Adipocyte (in vitro differentiated cells): ENCODE measurements around the gene MAGOH.
"Not testable (repeated sequence)": the region's sequence is repeated elsewhere in the genome, so short reads cannot be mapped to it uniquely, and the experiment has no call there.

Experiments
- DNase-seq: peaks from one replicate; pipeline ENCODE4 v3.0.0-alpha.2; 2015; ENCODE audit warnings: low read depth
- H3K27me3 ChIP-seq: replicated peaks from 2 replicates; pipeline ENCODE4 v1.7.0; 2013; ENCODE audit warnings: mild to moderate bottlenecking, low read length, moderate library complexity; ENCODE audit not compliant: control insufficient read depth, insufficient read depth
- H3K36me3 ChIP-seq: 2 replicates; pipeline ENCODE4 v1.7.0; 2013; ENCODE audit warnings: low read length, mild to moderate bottlenecking, moderate library complexity; ENCODE audit not compliant: control insufficient read depth, insufficient read depth, severe bottlenecking
- H3K4me1 ChIP-seq: 2 replicates; pipeline ENCODE4 v1.7.0; 2013; ENCODE audit warnings: mild to moderate bottlenecking, low read length, moderate library complexity; ENCODE audit not compliant: control insufficient read depth, insufficient read depth
- H3K4me3 ChIP-seq: 2 replicates; pipeline ENCODE4 v1.7.0; 2013; ENCODE audit warnings: mild to moderate bottlenecking, low read length, moderate library complexity
- H3K9ac ChIP-seq: 2 replicates; pipeline ENCODE4 v1.7.0; 2013; ENCODE audit warnings: mild to moderate bottlenecking, low read length, moderate library complexity
- H3K9me3 ChIP-seq: 2 replicates; pipeline ENCODE4 v1.7.0; 2013; ENCODE audit warnings: mild to moderate bottlenecking, low read length, moderate library complexity; ENCODE audit not compliant: control insufficient read depth

Gene MAGOH

DNA sequence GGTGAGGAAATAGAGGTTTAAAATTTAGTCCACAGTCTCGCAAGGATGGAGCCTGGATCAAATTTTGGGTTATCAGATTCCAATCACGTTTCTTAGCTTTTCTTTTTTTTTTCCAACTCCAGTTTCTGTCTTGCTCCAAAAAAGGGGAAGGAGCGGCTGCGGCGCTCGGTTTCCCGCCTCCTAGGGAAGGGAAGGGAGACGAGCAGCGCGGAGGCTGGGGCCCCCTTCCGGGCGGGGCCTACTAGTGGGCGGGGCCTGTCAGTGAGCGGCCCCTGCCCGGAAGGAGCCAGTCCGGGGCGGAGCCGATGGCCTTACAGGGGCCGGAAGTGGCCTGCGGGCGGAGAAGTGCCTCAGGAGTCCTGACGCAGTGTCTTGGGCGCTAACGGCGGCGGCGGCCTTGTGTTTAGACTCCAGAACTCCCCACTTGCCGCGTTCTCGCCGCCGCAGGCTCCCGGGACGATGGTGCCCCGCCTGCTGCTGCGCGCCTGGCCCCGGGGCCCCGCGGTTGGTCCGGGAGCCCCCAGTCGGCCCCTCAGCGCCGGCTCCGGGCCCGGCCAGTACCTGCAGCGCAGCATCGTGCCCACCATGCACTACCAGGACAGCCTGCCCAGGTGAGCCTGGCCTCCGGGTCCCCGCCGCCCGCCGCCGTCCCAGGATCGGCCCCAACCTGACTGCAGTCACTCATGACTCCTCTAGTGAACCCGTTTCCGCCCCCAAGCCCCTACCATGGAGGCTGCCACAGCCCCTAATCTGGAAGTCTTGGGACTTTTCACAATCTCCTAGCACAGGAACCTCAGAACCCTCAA, 41.6 kb downstream of the MAGOH start, which contains the start of gene CPT2:
Gene CPT2 (plus strand): TSS at position 340 of the 806 bp plus-strand sequence. CDS start 120 bp downstream, at position 460.
- Histone ChIP-seq H3K4me3 (peak within 1 kb of the TSS; percentile 95), H3K9me3 (no peaks in the 10 kb centered on the region), H3K4me1 (peaks cover 41% of the 10 kb centered on the region), H3K9ac (peak within 1 kb of the TSS; percentile 97), H3K36me3 (peaks cover 10% of the 10 kb centered on the region), H3K27me3 (no peaks in the 10 kb centered on the region)
- peak; percentile 97 for DNase-seq

GRCh38 chr1:53196017-53196484, 42.3 kb downstream of the MAGOH start:
- H3K9ac ChIP-seq, result peak overlapping the region; percentile 97
- peaks cover 41% of the 10 kb centered on the region for H3K4me1 ChIP-seq
- peak overlapping the region; percentile 95 for H3K4me3 ChIP-seq
- H3K36me3 ChIP-seq, result peaks cover 4% of the 10 kb centered on the region
- no peaks in the 10 kb centered on the region for H3K27me3 ChIP-seq
- no peaks in the 10 kb centered on the region for H3K9me3 ChIP-seq
- no peak for DNase-seq

DNA sequence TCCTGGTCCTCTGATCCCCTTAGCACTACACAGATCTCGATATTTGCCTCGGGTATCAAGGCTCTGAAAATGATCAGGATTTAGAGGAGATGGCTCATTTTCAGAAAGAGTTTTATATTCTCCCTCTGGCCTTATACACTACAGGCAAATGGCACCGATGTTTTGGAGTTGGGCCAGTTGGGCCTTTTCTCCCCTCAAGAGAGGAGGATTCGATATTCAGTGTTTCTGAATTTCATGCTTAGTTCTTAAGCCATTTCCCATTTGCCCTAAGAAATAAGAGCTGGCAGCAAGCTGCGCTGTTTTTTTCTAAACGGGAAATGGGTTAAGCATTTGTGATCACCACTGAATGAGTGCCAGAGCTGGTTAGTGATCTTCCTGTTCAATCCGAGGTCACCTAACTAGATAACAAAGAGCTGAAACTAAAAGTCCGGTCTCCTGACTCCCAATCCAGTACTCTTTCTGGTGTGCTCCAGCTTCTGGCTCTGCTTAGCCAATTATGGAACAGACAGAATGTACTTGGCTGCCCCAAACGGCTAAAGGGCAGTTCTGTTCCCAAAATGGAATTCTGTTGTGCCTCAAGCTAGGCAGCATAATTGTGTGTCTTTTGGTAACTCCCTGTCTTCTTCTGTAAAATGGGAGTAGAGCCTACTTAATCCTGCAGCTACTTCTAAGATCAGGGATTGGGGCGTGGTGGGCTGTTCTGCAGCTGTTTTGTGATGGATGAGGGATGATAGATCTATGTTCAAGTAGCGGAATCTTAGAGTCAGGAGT, 42.9 kb downstream of the MAGOH start:
- H3K4me1 ChIP-seq, result peaks cover 41% of the 10 kb centered on the region
- H3K36me3 ChIP-seq, result no peaks in the 10 kb centered on the region
- DNase-seq, result no peak
- no peaks in the 10 kb centered on the region for H3K27me3 ChIP-seq
- peak overlapping the region; percentile 95 for H3K4me3 ChIP-seq
- no peaks in the 10 kb centered on the region for H3K9me3 ChIP-seq
- peak overlapping the region; percentile 97 for H3K9ac ChIP-seq

DNA sequence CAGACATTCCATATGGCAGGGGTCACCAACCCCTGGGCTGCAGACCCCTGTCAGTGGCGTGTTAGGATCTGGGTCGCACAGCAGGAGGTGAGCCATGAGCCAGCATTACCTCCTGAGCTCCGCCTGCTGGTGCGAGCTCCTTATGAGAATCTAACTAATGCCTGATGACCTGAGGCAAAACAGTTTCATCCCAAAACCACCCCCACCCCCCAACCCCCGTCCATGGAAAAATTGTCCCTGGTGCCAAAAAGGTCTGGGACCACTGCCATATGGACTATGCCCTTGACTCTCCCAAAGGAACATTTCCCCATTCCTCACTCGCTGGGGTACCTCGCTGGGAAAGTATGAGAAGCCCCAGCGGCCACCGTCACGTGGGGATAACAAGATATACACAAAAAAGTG, 48.1 kb downstream of the MAGOH start:
- Histone ChIP-seq H3K4me3 (no peak overlapping the region), H3K27me3 (no peaks in the 10 kb centered on the region), H3K36me3 (no peaks in the 10 kb centered on the region), H3K4me1 (peaks cover 22% of the 10 kb centered on the region), H3K9ac (no peak overlapping the region), H3K9me3 (no peaks in the 10 kb centered on the region)
- DNase-seq, result no peak

DNA sequence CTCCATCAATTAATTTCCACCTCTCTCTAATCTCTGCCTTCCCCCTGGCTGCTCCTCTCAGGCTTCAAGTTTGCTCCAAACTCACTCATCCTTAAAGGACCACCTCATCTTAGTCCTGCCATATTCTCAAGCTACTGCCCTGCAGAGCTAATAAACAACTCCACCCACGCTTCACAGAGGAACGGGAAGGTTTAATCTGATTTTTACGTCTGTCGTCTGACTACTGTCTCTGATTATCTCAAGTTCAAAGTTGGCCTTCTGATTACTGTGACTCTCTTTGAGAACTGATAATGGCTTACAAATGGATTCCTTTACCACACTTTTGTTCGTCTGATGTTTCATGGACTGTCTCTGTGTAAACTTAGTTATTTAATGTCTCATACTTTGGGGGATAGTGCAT, 49.3 kb downstream of the MAGOH start:
- no peak for DNase-seq
- no peak overlapping the region for H3K4me3 ChIP-seq
- H3K36me3 ChIP-seq, result no peaks in the 10 kb centered on the region
- H3K4me1 ChIP-seq, result peaks cover 14% of the 10 kb centered on the region
- no peaks in the 10 kb centered on the region for H3K27me3 ChIP-seq
- H3K9ac ChIP-seq, result no peak overlapping the region
- no peaks in the 10 kb centered on the region for H3K9me3 ChIP-seq

GRCh38 chr1:53188099-53188498, 50.2 kb downstream of the MAGOH start:
- H3K27me3 ChIP-seq, result no peaks in the 10 kb centered on the region
- DNase-seq, result no peak
- H3K36me3 ChIP-seq, result no peaks in the 10 kb centered on the region
- no peaks in the 10 kb centered on the region for H3K9me3 ChIP-seq
- no peak overlapping the region for H3K4me3 ChIP-seq
- no peak overlapping the region for H3K9ac ChIP-seq
- peaks cover 23% of the 10 kb centered on the region for H3K4me1 ChIP-seq

DNA sequence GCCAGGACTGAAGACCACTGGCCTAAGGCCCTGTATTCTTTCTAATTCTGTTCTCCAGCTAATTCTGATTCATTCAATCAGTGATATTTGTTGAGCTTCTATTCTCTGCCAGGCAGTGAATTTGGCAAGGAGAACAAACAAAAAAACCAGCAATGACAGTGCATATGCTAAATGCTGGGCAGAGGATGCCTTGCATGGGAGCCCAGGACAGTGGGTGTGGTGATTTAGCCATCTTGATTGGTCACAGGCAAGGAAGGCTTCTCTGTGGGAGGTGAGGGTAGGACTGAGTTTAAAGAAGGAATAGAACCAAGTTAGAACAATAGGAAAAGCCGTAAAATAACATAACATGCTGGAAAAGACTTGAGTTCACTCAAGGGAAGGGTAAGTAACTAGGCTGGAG, 50.9 kb downstream of the MAGOH start:
- H3K4me1 ChIP-seq, result peaks cover 30% of the 10 kb centered on the region
- DNase-seq, result no peak
- no peak overlapping the region for H3K4me3 ChIP-seq
- no peak overlapping the region for H3K9ac ChIP-seq
- no peaks in the 10 kb centered on the region for H3K36me3 ChIP-seq
- no peaks in the 10 kb centered on the region for H3K27me3 ChIP-seq
- no peaks in the 10 kb centered on the region for H3K9me3 ChIP-seq

DNA sequence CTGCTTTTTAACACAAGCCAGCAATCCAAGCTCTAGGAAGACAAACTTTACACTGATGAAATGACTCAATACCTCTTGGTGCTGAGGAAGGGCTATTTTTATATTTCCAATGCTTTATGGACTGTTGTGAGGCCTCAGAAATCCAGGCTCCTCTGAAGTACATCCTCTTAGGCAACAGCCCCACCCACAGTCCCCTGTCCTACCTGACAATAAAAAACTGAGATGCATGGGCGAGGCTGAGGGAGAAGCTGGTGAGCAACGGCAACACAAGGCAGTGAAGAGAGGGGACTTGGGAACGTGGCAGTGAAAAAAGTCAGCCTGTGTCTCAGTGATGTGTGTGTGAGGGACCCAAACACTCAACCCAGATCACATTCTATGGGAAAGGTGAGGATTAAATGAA, 51.8 kb downstream of the MAGOH start:
- H3K4me3 ChIP-seq, result no peak overlapping the region
- peaks cover 39% of the 10 kb centered on the region for H3K4me1 ChIP-seq
- no peak for DNase-seq
- H3K9ac ChIP-seq, result peak overlapping the region; percentile 35
- H3K36me3 ChIP-seq, result no peaks in the 10 kb centered on the region
- H3K9me3 ChIP-seq, result no peaks in the 10 kb centered on the region
- no peaks in the 10 kb centered on the region for H3K27me3 ChIP-seq

- H3K27me3 ChIP-seq, H3K9me3 ChIP-seq, H3K4me3 ChIP-seq, H3K36me3 ChIP-seq, DNase-seq: not testable (repeated sequence)
- Histone ChIP-seq H3K4me1 (peaks cover 44% of the 10 kb centered on the region), H3K9ac (peak overlapping the region; percentile 35)
Measured at GRCh38 chr1:53185955-53186297, 52.4 kb downstream of the MAGOH start.

- Histone ChIP-seq H3K9me3 (no peaks in the 10 kb centered on the region), H3K27me3 (no peaks in the 10 kb centered on the region), H3K9ac (peak overlapping the region; percentile 81), H3K36me3 (no peaks in the 10 kb centered on the region), H3K4me3 (peak overlapping the region; percentile 26), H3K4me1 (peaks cover 47% of the 10 kb centered on the region)
- no peak for DNase-seq
Measured at GRCh38 chr1:53183095-53183990, 55.0 kb downstream of the MAGOH start.

- peak overlapping the region; percentile 26 for H3K4me3 ChIP-seq
- H3K36me3 ChIP-seq, result no peaks in the 10 kb centered on the region
- H3K27me3 ChIP-seq, result no peaks in the 10 kb centered on the region
- H3K4me1 ChIP-seq, result peaks cover 42% of the 10 kb centered on the region
- H3K9ac ChIP-seq, result peak overlapping the region; percentile 81
- H3K9me3 ChIP-seq, result no peaks in the 10 kb centered on the region
- no peak for DNase-seq
Measured at GRCh38 chr1:53182716-53183094, 55.6 kb downstream of the MAGOH start.
